H1 (cell line): ENCODE results near the gene SPECC1. TPM values are rescaled to one million over a fixed set of nuclear protein-coding genes. Genes with fewer than 3 reads are reported as not detected.

ENCODE experiments used
- GABPA ChIP-seq: IDR thresholded peaks from 2 replicates; pipeline ENCODE4 v1.6.1; 2011; ENCODE audit warnings: mild to moderate bottlenecking, low read length, moderate library complexity, borderline replicate concordance; ENCODE audit not compliant: insufficient read depth
- RAD21 ChIP-seq, 2 experiments: IDR thresholded peaks in 1 of 2; conservative IDR thresholded peaks in 1 of 2; 2 replicates each; pipeline ENCODE4 v1.6.1; 2011; ENCODE audit warnings: low read depth in 2 of 2, low read length in 2 of 2, improper control_type of control experiment in 1 of 2, inconsistent platforms in 1 of 2, mild to moderate bottlenecking in 1 of 2, moderate library complexity in 1 of 2
- SRF ChIP-seq: IDR thresholded peaks from 2 replicates; pipeline ENCODE4 v1.6.1; 2011; ENCODE audit warnings: mild to moderate bottlenecking, low read depth, low read length, moderate library complexity
- polyA plus RNA-seq, 7 experiments: library from polyadenylated mRNA; depleted of rRNA in 3 of 7; stranded (reverse) in 5 of 7; unstranded in 2 of 7; fragments of >200 nt in 5 of 7; fragments of 200-250 nt in 2 of 7; gene quantifications; 1 replicate in 5 of 7; 2 replicates in 1 of 7; 4 replicates in 1 of 7; pipeline versions ENCODE4 v1.2.1 to v1.2.3, GENCODE V29; 2011 to 2013; ENCODE audit warnings: missing spikeins in 2 of 7, mixed read lengths in 2 of 7
- total RNA-seq: library from RNA; stranded (reverse); fragmentation: NEBNext Ultra II Directional; extraction: Animal tissue kit (Norgen Biotek cat#: 25700); gene quantifications from 2 replicates; pipeline ENCODE4 v1.2.1, GENCODE V29; 2021
- TF ChIP-seq, protein P1 (sequence below), 3 experiments: IDR thresholded peaks; 1 replicate in 2 of 3; 2 replicates in 1 of 3; pipeline versions ENCODE4 v1.5.1 to v1.6.1; 2011; ENCODE audit warnings: low read length in 3 of 3, mild to moderate bottlenecking in 3 of 3, inconsistent platforms in 2 of 3, low read depth in 1 of 3, moderate library complexity in 1 of 3; ENCODE audit not compliant: insufficient read depth in 1 of 3; ENCODE audit errors: control extremely low read depth in 1 of 3

Gene SPECC1
- total and polyA plus RNA-seq, 2 of the 8 experiments (the other 6 are each of a cell fraction or from before 2014, with no cell fraction given), result 35.8 to 87.9 TPM

- TF ChIP-seq, protein P1, sequence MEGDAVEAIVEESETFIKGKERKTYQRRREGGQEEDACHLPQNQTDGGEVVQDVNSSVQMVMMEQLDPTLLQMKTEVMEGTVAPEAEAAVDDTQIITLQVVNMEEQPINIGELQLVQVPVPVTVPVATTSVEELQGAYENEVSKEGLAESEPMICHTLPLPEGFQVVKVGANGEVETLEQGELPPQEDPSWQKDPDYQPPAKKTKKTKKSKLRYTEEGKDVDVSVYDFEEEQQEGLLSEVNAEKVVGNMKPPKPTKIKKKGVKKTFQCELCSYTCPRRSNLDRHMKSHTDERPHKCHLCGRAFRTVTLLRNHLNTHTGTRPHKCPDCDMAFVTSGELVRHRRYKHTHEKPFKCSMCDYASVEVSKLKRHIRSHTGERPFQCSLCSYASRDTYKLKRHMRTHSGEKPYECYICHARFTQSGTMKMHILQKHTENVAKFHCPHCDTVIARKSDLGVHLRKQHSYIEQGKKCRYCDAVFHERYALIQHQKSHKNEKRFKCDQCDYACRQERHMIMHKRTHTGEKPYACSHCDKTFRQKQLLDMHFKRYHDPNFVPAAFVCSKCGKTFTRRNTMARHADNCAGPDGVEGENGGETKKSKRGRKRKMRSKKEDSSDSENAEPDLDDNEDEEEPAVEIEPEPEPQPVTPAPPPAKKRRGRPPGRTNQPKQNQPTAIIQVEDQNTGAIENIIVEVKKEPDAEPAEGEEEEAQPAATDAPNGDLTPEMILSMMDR (IDR thresholded peaks at IDR 0.05; ENCODE audit: control extremely low read depth in 1 of 3, insufficient read depth in 1 of 3, low read depth in 1 of 3, low read length in 3 of 3), result peak; percentile 10 to 48 (median 45)
- no peak for TF ChIP-seq GABPA
- TF ChIP-seq SRF, result no peak
- peak in 1 of 2 experiments; percentile 40; a peak in 2 of 4 replicates for TF ChIP-seq RAD21 (IDR thresholded peaks at IDR 0.05 in 1 of 2, conservative IDR thresholded peaks at IDR 0.05 in 1 of 2; ENCODE audit: low read depth in 2 of 2, low read length in 2 of 2)
Observed at GRCh38 chr17:20010099-20010863, 1.1 kb downstream of the SPECC1 start (continued).
